ENCODE data around the gene INO80E.

- TF ChIP-seq, protein P1, sequence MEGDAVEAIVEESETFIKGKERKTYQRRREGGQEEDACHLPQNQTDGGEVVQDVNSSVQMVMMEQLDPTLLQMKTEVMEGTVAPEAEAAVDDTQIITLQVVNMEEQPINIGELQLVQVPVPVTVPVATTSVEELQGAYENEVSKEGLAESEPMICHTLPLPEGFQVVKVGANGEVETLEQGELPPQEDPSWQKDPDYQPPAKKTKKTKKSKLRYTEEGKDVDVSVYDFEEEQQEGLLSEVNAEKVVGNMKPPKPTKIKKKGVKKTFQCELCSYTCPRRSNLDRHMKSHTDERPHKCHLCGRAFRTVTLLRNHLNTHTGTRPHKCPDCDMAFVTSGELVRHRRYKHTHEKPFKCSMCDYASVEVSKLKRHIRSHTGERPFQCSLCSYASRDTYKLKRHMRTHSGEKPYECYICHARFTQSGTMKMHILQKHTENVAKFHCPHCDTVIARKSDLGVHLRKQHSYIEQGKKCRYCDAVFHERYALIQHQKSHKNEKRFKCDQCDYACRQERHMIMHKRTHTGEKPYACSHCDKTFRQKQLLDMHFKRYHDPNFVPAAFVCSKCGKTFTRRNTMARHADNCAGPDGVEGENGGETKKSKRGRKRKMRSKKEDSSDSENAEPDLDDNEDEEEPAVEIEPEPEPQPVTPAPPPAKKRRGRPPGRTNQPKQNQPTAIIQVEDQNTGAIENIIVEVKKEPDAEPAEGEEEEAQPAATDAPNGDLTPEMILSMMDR (conservative IDR thresholded peaks at IDR 0.05; ENCODE audit: low read length) = no peak
- TF ChIP-seq EZH2phosphoT487 (IDR thresholded peaks at IDR 0.05; ENCODE audit: borderline replicate concordance) = no peak
Observed at GRCh38 chr16:30024451-30024850, 28.4 kb downstream of the INO80E start.

Measured in Loucy (cell line).